AG09309 (cell line): ENCODE measurements around the gene FRMD8.

ENCODE experiments used
- DNase-seq: peaks from one replicate; pipeline ENCODE4 v3.0.0-alpha.2; 2010; ENCODE audit warnings: low read depth
- H3K4me3 ChIP-seq: 2 replicates; pipeline ENCODE4 v1.5.1; 2011; ENCODE audit warnings: mild to moderate bottlenecking, low read depth, low read length, moderate library complexity; ENCODE audit not compliant: control insufficient read depth
- TF ChIP-seq, protein P1 (sequence below): IDR thresholded peaks from 2 replicates; pipeline ENCODE4 v1.5.1; 2011; ENCODE audit warnings: mild to moderate bottlenecking, low read depth, low read length, inconsistent platforms; ENCODE audit not compliant: insufficient read depth, control insufficient read depth; ENCODE audit errors: missing control alignments

FRMD8 gene

DNA sequence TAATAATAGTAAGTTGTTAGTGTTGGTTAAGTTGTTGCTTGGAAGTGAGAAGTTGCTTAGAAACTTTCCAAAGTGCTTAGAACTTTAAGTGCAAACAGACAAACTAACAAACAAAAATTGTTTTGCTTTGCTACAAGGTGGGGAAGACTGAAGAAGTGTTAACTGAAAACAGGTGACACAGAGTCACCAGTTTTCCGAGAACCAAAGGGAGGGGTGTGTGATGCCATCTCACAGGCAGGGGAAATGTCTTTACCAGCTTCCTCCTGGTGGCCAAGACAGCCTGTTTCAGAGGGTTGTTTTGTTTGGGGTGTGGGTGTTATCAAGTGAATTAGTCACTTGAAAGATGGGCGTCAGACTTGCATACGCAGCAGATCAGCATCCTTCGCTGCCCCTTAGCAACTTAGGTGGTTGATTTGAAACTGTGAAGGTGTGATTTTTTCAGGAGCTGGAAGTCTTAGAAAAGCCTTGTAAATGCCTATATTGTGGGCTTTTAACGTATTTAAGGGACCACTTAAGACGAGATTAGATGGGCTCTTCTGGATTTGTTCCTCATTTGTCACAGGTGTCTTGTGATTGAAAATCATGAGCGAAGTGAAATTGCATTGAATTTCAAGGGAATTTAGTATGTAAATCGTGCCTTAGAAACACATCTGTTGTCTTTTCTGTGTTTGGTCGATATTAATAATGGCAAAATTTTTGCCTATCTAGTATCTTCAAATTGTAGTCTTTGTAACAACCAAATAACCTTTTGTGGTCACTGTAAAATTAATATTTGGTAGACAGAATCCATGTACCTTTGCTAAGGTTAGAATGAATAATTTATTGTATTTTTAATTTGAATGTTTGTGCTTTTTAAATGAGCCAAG lies 38.9 kb downstream of the FRMD8 start:
- DNase-seq: peak; percentile 38
- TF ChIP-seq, protein P1, sequence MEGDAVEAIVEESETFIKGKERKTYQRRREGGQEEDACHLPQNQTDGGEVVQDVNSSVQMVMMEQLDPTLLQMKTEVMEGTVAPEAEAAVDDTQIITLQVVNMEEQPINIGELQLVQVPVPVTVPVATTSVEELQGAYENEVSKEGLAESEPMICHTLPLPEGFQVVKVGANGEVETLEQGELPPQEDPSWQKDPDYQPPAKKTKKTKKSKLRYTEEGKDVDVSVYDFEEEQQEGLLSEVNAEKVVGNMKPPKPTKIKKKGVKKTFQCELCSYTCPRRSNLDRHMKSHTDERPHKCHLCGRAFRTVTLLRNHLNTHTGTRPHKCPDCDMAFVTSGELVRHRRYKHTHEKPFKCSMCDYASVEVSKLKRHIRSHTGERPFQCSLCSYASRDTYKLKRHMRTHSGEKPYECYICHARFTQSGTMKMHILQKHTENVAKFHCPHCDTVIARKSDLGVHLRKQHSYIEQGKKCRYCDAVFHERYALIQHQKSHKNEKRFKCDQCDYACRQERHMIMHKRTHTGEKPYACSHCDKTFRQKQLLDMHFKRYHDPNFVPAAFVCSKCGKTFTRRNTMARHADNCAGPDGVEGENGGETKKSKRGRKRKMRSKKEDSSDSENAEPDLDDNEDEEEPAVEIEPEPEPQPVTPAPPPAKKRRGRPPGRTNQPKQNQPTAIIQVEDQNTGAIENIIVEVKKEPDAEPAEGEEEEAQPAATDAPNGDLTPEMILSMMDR: peak; percentile 18
- H3K4me3 ChIP-seq: peak overlapping the region; percentile 70

DNA sequence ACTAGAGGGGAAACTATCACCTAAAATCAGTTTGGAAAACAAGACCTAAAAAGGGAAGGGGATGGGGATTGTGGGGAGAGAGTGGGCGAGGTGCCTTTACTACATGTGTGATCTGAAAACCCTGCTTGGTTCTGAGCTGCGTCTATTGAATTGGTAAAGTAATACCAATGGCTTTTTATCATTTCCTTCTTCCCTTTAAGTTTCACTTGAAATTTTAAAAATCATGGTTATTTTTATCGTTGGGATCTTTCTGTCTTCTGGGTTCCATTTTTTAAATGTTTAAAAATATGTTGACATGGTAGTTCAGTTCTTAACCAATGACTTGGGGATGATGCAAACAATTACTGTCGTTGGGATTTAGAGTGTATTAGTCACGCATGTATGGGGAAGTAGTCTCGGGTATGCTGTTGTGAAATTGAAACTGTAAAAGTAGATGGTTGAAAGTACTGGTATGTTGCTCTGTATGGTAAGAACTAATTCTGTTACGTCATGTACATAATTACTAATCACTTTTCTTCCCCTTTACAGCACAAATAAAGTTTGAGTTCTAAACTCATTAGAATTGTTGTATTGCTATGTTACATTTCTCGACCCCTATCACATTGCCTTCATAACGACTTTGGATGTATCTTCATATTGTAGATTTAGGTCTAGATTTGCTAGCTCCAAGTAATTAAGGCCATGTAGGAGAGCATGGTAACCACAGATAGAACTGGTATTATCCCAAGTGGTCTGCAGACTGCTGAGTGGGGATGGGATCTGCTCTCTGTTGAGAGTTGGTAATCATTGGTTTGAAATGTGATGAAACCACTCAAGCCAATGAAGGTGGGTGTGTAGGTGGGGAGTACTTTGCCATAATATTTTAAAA lies 39.8 kb downstream of the FRMD8 start:
- TF ChIP-seq, protein P1: no peak
- peak; percentile 57 for DNase-seq
- peak overlapping the region; percentile 70 for H3K4me3 ChIP-seq

DNA sequence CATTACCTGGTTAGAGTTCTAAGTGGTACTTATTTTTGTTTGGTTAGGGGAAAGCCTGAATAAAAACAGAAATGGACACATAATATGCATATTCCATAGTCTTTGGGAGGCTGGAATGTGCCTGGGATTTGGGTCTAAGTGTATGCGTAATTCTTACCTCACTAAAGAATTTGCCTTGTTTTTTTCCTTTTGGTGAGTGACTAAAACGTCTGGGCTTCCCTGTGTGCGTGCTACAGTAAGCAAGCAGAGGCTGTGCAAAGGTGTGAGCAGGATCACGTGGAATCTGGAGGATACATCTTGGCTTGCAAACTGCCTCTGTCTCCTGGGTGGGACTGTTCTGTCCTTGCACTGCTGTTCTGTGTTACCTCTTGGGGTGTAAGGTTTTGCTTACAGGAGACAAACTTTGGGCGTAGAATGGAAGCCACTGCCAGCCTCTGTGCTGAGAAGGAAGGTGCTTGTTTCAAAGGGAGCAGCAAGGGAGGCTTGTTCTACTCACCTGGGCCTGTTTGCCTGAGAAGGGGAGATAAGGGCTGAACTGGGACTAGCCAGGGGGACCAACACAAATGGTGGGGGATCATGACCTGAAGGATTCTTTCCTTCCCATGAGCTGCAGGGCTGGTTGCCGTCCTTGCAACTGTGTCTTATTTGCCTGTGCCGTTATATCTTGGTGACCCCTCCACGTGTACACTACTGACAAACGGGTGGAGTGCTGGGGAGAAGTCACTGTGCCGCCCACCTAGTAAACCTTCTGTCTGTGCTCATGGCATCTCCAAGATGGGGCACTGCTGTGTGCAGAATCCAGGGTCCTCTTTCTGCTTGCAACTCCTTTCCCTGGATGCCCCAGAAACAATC lies 40.6 kb downstream of the FRMD8 start:
- TF ChIP-seq, protein P1: no peak
- H3K4me3 ChIP-seq: peak overlapping the region; percentile 70
- DNase-seq: peak; percentile 68

DNA sequence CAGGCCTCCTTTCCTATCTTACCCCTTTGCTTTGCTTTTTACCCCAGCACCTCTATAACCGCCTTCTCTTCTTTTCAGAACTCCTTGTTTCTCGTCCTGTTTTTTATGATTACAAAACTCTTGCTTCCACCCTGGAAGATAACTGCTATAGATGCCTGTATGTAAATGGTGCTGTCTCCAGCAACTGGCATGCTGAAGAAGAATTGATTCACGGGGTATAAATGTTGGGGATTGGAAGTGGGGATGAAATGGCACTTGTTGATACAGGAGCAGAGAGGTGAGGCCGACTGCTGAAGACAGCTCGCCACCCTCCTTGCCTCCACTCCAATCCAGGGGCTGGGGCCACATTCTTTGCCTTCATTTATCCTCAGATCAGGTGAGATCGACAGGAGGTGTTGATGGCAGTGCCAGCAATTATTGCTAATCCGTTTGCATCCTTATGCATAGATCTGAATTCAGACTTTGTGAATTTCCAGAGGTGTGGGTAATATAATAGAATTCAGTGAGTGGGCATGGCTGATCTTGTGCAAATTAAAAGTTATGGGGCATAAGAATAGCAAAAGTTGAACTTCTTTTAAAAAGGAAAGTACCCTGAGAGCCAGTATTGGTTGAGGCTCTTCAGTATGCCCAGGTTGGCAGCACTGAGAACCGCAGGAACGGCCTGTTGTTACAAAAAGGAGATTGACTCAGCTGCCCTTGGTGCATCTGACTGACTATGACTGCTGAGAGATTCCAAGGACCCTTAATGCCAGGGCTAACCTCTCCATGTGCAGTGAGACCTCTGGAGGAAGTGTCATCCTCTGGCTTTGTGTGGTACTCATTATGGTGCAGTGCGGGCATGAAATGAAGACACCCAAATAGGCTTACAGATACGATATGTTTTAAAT lies 41.5 kb downstream of the FRMD8 start:
- peak; percentile 71 for DNase-seq
- peak overlapping the region; percentile 70 for H3K4me3 ChIP-seq
- TF ChIP-seq, protein P1: no peak

DNA sequence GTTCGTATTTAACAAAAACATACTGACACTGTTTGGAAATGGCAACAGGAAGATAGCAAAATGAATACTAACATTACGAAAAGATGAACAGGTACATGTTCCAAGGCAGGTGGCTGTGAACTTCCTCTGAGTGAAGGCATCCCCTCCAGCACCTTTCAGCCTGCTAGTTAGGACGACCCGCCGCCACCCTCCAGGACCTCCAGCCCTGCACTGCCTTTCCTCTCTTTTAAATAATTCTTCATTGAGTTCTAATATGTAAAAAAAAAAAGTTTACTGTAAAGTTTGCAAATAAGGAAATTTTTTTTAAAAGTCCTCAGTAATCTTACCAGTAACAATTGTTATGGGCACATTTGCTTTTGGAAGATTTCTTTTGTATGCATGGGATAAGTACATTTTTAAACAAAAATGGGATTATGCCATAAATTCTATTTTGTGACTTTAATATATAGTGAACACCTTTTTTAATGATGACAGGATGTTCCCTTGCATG lies 42.2 kb downstream of the FRMD8 start:
- DNase-seq: no peak
- TF ChIP-seq, protein P1: no peak
- H3K4me3 ChIP-seq: peak overlapping the region; percentile 70
